Measurements from ENCODE around the gene YEATS4.

The YEATS4 gene

GRCh38 chr12:69396041-69396440, 36.5 kb downstream of the YEATS4 start:
- no peak for DNase-seq

DNA sequence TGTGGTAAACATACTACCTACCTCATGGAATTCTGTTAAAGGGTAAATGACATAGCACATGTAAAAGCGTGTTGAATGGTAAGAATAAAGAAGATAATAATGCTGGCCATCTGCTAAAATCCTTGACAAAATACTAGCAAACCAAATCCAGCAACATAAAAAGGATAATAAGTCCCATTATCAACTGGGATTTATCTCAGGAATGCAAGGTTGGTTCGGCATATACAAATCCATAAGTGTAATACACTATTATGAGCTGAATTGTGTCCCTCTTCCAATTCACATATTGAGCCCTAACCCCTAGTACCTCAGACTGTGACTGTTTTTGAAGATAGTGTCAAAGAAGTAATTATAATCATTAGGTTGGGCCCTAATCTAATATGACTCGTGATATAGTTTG, 37.4 kb downstream of the YEATS4 start:
- DNase-seq, result no peak

GRCh38 chr12:69397978-69398377, 38.4 kb downstream of the YEATS4 start:
- DNase-seq, result no peak

DNA sequence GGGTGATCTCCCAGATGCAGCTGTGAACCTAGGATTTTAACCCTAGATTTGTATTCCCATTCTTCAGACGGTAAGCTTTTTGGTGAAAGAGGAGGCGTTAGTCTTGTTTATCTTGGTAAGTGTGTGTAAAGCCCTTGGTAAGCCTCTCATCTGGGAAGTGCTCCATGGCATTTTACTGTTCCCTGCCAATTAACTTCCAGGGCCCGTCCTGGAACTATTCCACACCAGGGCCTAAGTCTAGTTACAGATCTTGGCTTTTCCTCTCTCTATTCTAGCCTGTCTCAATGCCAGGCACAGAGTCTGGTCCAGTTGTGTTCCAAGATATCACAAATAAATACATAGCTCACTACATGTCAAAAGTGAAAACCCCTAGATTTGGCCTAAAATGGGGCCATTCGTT, 42.4 kb downstream of the YEATS4 start:
- DNase-seq, result no peak

DNA sequence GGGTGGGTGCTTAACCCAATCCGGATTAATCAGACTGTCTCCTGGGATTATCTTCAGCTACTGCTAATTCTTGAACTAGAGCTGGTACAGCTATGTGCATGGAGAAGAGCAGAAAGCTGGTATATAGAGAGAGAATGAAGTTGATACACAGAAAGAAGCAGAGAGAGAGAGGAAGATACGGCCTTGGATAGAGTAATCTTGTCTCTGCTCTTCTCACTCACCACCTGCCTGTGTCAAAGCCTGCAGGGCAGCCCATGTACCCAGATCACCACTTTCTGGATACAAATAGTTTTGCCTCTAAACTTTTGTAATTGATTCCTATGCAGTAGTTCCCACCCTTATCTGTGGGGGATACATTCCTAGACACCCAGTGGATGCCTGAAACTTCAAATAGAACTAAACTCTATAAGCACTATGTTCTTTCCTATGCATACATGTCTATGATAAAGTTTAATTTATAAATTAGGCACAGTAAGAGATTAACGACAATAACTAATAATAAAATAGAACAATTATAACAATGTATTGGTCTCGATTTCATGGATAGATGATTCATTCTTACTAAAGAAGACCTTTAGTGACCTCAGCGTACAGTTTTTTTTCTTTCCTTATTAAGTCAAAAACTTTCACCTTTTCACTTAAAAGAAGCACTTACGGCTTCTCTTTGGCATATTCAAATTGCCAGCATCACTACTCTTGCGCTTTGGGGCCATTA, 45.5 kb downstream of the YEATS4 start:
- DNase-seq, result no peak

GRCh38 chr12:69405566-69405865, 46.0 kb downstream of the YEATS4 start:
- no peak for DNase-seq

- DNase-seq, result no peak
Measured at GRCh38 chr12:69406217-69406616, 46.7 kb downstream of the YEATS4 start.

DNA sequence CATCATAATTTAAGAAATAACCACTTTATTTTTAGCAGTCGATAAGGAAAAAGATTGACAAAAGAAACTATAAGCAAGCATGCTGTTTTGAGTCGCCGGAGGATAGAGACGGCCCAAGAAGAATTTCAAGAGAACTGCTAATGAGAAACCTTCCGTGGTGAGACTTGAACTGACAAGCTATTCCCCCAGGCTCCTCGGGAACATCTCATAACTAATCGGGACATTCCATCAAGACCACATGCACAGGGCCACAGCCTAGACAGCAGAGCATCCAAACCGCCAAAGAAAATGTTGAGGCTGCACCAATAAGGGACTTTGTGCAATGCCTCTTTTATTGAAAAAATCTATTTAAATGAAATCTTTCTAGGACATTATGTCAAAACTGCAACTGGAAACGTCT, 51.0 kb downstream of the YEATS4 start:
- no peak for DNase-seq

GRCh38 chr12:69412655-69413054, 53.1 kb downstream of the YEATS4 start:
- DNase-seq, result no peak

- DNase-seq, result no peak
Measured at GRCh38 chr12:69415471-69416275, 56.1 kb downstream of the YEATS4 start.

- DNase-seq, result no peak
Measured at GRCh38 chr12:69417231-69417630, 57.7 kb downstream of the YEATS4 start.

DNA sequence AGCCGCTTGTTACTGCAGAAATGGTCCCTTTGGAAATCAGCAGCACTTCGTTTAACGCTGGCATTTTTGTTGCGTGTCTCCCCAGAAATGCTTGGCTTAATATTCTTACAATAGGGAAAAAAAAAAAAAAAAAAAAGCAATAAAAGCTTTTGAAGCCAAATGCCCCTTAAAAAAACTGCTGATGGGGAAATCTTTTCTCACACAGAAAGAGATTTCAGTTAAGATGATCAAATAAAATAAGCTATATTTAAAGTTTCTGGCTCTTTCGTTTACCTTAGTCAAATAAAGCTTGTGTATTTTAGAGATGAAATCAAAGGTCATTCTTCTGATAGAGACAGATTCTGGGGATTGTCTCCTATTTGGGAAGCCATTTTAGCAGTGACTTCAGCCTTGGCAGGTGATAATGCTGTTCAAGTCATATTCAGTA, 58.2 kb downstream of the YEATS4 start:
- DNase-seq, result no peak

GRCh38 chr12:69419701-69420100, 60.2 kb downstream of the YEATS4 start:
- DNase-seq, result no peak

GRCh38 chr12:69421548-69421947, 62.0 kb downstream of the YEATS4 start:
- no peak for DNase-seq

GRCh38 chr12:69423037-69423905, 63.7 kb downstream of the YEATS4 start:
- no peak for DNase-seq

DNA sequence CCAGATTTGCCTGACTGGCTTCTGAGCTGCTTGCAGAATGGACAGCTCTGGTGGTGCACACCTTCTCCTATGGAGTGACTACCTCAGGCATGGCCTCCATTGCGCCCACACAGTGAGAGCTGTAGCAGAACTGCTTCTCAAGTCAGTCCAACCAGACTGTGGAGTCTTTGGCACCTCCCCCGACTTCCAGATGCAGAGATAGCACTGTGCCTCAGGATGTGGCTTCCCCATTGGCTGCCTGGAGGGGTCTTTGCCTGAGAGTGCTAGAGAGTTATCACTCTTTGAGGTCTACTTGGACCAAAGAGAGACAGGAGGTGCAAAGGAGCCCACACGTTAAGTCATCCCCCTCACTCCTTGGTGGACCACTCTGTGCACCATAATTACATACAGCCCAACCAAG, 65.9 kb downstream of the YEATS4 start:
- no peak for DNase-seq

DNA sequence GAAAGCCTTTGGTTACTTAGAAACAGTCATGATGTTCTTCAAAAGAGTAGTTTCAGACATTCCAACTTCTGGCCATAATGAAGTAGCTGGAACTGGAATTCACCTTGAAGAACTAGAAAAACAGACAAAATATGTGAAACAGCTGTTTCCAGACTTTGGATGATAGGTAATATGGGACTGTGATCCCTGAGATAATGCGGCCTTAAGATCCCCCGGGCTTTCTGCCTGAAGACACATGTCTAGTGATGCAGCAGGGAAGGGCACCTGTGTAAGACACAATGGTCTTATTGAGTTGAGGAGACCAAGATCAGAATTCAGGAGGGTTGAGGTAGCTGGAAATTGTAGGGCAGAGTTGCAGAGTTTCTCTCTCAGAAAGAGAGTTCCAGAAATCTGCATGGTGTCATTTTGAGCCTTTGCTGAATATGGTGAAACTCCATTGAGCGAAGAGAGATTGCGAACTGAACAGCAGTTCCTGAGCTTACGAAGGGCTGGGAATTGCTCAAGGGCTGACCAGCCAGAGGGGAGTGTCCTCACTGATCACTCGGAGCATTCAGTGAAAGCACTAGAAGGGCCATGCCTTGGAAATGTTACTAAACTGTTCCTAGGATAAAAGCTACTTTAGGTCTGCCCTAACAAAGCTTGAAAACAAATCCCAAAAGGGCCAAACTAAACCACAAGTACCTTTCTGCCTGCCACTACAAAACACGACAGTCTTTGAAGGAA, 69.0 kb downstream of the YEATS4 start:
- no peak for DNase-seq

GRCh38 chr12:69430942-69431590, 71.5 kb downstream of the YEATS4 start:
- no peak for DNase-seq

DNA sequence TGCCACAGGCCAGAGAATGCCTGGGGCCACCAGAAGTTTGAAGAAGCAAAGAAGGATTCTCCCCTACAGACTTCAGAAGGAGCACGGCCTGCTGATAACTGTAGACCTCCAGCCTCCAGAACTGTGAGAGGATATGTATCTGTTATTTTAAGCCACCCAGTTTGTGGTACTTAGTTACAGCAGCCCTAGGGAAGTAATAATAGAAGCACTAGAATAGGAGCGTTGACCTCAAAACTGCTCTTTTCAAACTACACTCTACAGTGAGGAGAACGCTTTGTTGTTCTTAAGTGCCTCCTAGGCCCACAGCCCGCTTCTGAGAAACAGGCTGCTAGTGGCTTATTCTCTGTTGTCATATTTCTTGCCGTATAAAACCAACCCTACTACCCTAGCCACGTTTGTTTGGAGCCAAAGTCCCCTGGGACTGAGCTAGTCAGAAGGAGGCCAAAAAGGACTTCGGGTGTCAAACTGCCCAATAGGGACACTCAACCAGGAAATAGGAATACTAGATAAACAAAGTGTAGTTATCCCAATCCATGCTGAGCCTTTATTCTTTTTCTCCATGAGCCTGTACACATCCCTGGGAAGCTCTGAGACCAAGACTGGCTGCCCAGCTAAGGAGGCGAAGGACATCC, 72.2 kb downstream of the YEATS4 start:
- no peak for DNase-seq

DNA sequence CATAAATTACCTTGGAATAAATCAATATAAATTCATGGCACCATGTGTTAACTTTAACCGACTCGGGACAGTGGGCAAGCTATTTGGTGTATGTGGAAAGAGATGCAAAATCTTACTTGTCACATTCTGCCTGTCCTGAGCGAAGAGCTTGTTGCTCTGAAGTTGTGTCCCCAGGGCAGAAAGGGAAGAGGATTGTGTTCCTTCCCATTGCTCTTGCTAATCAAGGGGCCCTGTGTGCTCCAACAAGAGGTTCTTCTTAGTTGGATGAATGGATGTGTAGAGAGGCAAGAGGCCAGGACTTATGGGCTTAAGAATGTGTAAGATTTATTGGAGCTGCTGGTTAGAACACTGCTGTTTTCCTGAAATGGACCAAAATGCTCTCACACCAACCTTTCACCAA, 74.1 kb downstream of the YEATS4 start:
- DNase-seq, result no peak

GRCh38 chr12:69435644-69436043, 76.1 kb downstream of the YEATS4 start:
- no peak for DNase-seq

GRCh38 chr12:69437073-69437472, 77.5 kb downstream of the YEATS4 start:
- DNase-seq, result no peak
